ENCODE measurements around the gene TTLL10.

Gene TTLL10

GRCh38 chr1:1222575-1223225 is 49.0 kb downstream of the TTLL10 start:
- DNase-seq (ENCODE audit: low read depth in 2 of 2) = no peak

- no peak for DNase-seq (ENCODE audit: low read depth in 2 of 2)
Observed at GRCh38 chr1:1223321-1223720, 49.6 kb downstream of the TTLL10 start.

- no peak for DNase-seq (ENCODE audit: low read depth in 2 of 2)
Observed at GRCh38 chr1:1223891-1224290, 50.2 kb downstream of the TTLL10 start.

- no peak for DNase-seq (ENCODE audit: low read depth in 2 of 2)
Observed at GRCh38 chr1:1225238-1225845, 51.7 kb downstream of the TTLL10 start.

GRCh38 chr1:1225913-1226312 is 52.2 kb downstream of the TTLL10 start:
- no peak for DNase-seq (ENCODE audit: low read depth in 2 of 2)

GRCh38 chr1:1226566-1227362 is 53.1 kb downstream of the TTLL10 start:
- DNase-seq (ENCODE audit: low read depth in 2 of 2) = no peak

GRCh38 chr1:1227386-1227785 is 53.7 kb downstream of the TTLL10 start:
- DNase-seq (ENCODE audit: low read depth in 2 of 2) = no peak

GRCh38 chr1:1228187-1228586 is 54.5 kb downstream of the TTLL10 start:
- no peak for DNase-seq (ENCODE audit: low read depth in 2 of 2)

- DNase-seq (ENCODE audit: low read depth in 2 of 2) = no peak
Observed at GRCh38 chr1:1228596-1229321, 55.1 kb downstream of the TTLL10 start.

GRCh38 chr1:1229770-1230169 is 56.1 kb downstream of the TTLL10 start:
- DNase-seq (ENCODE audit: low read depth in 2 of 2) = no peak

- no peak for DNase-seq (ENCODE audit: low read depth in 2 of 2)
Observed at GRCh38 chr1:1230656-1231399, 57.1 kb downstream of the TTLL10 start.

GRCh38 chr1:1231400-1232207 is 57.9 kb downstream of the TTLL10 start, which contains the start of gene SDF4:
Gene SDF4, minus strand, starts transcription at chr1:1232001. Its CDS starts 3,229 bp downstream, at chr1:1228772.
- peak; percentile 93 for DNase-seq (ENCODE audit: low read depth in 2 of 2)

GRCh38 chr1:1232208-1232795 is 58.6 kb downstream of the TTLL10 start, which contains the start of gene B3GALT6:
Gene B3GALT6, plus strand, starts transcription at chr1:1232237. Its CDS starts 42 bp downstream, at chr1:1232279.
- DNase-seq (ENCODE audit: low read depth in 2 of 2) = no peak

- no peak for DNase-seq (ENCODE audit: low read depth in 2 of 2)
Observed at GRCh38 chr1:1232796-1233566, 59.3 kb downstream of the TTLL10 start.

GRCh38 chr1:1233567-1233892 is 59.9 kb downstream of the TTLL10 start:
- no peak for DNase-seq (ENCODE audit: low read depth in 2 of 2)

- DNase-seq (ENCODE audit: low read depth in 2 of 2) = no peak
Observed at GRCh38 chr1:1234180-1234808, 60.6 kb downstream of the TTLL10 start.

GRCh38 chr1:1235016-1235744 is 61.5 kb downstream of the TTLL10 start:
- no peak for DNase-seq (ENCODE audit: low read depth in 2 of 2)

GRCh38 chr1:1236176-1236763 is 62.6 kb downstream of the TTLL10 start:
- no peak for DNase-seq (ENCODE audit: low read depth in 2 of 2)

Data from stimulated activated CD4-positive, alpha-beta T cell treated with anti-CD3 and anti-CD28 coated beads, Interleukin-12 subunit alpha, Interleukin-12 subunit beta, amount 100 ng/mL, for 24 hours (primary cell).